Common myeloid progenitor, CD34-positive (primary cell): ENCODE results near the gene GNAO1.

ENCODE experiments used
- CTCF ChIA-PET: fragments of 350-600 bp; sonication (Branson Sonifier 250); formaldehyde crosslinking; loops from one replicate; lab custom pipeline; 2021; ENCODE audit warnings: antibody characterized with exemption; lab: Charles Lee
- POLR2A ChIA-PET: fragments of 350-600 bp; sonication (Branson Sonifier 250); formaldehyde crosslinking; loops from one replicate; lab custom pipeline; 2021; ENCODE audit warnings: antibody characterized with exemption; lab: Charles Lee
- DNase-seq, 3 donors: peaks; one replicate each; pipeline versions ENCODE4 v3.0.0 to v3.0.0-alpha.2; 2013
- H3K27ac ChIP-seq, 2 experiments: 1 replicate in 1 of 2; 2 replicates in 1 of 2; pipeline ENCODE4 v1.7.0; 2013; ENCODE audit warnings: inconsistent platforms in 2 of 2, low read length in 2 of 2, mild to moderate bottlenecking in 2 of 2, low read depth in 1 of 2, moderate library complexity in 1 of 2; ENCODE audit not compliant: severe bottlenecking in 2 of 2, insufficient read depth in 1 of 2, poor library complexity in 1 of 2
- H3K27me3 ChIP-seq, 5 experiments: replicated peaks in 2 of 5; 1 replicate in 3 of 5; 2 replicates in 2 of 5; pipeline versions ENCODE4 v1.6.1 to v1.7.0; 2013; ENCODE audit warnings: low read length in 4 of 5, mild to moderate bottlenecking in 2 of 5, moderate library complexity in 2 of 5, inconsistent platforms in 1 of 5; ENCODE audit not compliant: insufficient read depth in 5 of 5, control insufficient read depth in 4 of 5
- H3K36me3 ChIP-seq, 4 experiments: 1 replicate in 2 of 4; 2 replicates in 2 of 4; pipeline versions ENCODE4 v1.6.1 to v1.7.0; 2013; ENCODE audit warnings: low read length in 3 of 4, control low read depth in 1 of 4, mild to moderate bottlenecking in 1 of 4; ENCODE audit not compliant: control insufficient read depth in 4 of 4, insufficient read depth in 4 of 4
- H3K4me1 ChIP-seq, 4 experiments: 1 replicate in 3 of 4; 2 replicates in 1 of 4; pipeline versions ENCODE4 v1.6.1 to v1.7.1; 2013; ENCODE audit warnings: low read length in 3 of 4, mild to moderate bottlenecking in 3 of 4, control low read depth in 1 of 4, inconsistent platforms in 1 of 4, moderate library complexity in 1 of 4; ENCODE audit not compliant: control insufficient read depth in 4 of 4, insufficient read depth in 4 of 4; ENCODE audit errors: control extremely low read depth in 1 of 4
- H3K4me3 ChIP-seq, 7 experiments: 1 replicate in 4 of 7; 2 replicates in 3 of 7; pipeline versions ENCODE4 v1.5.1 to v1.7.0; 2013; ENCODE audit warnings: mild to moderate bottlenecking in 7 of 7, low read length in 6 of 7, moderate library complexity in 6 of 7, inconsistent platforms in 2 of 7, low read depth in 2 of 7, control low read depth in 1 of 7; ENCODE audit not compliant: insufficient read depth in 4 of 7, control insufficient read depth in 1 of 7; ENCODE audit errors: extremely low read depth in 1 of 7
- H3K9me3 ChIP-seq, 5 experiments: 1 replicate in 4 of 5; 2 replicates in 1 of 5; pipeline versions ENCODE4 v1.6.1 to v1.7.1; 2013; ENCODE audit warnings: low read length in 4 of 5, mild to moderate bottlenecking in 2 of 5, inconsistent platforms in 1 of 5, low read depth in 1 of 5, moderate library complexity in 1 of 5; ENCODE audit not compliant: control insufficient read depth in 4 of 5, insufficient read depth in 2 of 5; ENCODE audit errors: control extremely low read depth in 1 of 5
- WGBS: methylation state at CpG from one replicate; pipeline ENCODE4 v1.1.5; 2013; ENCODE audit not compliant: insufficient coverage; 5-methylcytosine and 5-hydroxymethylcytosine counted together

GNAO1 gene

GRCh38 chr16:56264609-56264972 lies 73.3 kb downstream of the GNAO1 start:
- CTCF ChIA-PET: interaction anchor here (1.0 to 2.8 kb wide), 10 partner anchors 12 to 54 kb away, joined by 3 to 12 read pairs (median 4); no protein-coding TSS in a partner anchor
- DNase-seq: no peak
- Histone ChIP-seq H3K4me1 (peaks cover 3 to 32% (median 26%) of the 10 kb centered on the region in 4 experiments), H3K27ac (no peak overlapping the region), H3K9me3 (no peaks in the 10 kb centered on the region), H3K36me3 (no peaks in the 10 kb centered on the region), H3K27me3 (no peaks in the 10 kb centered on the region), H3K4me3 (no peak overlapping the region)
- WGBS: no CpG with 5 or more reads among the region's 2 CpGs
- POLR2A ChIA-PET: interaction anchor here (0.8 kb wide), 1 partner anchor 13 kb away, joined by 4 read pairs; no protein-coding TSS in a partner anchor

DNA sequence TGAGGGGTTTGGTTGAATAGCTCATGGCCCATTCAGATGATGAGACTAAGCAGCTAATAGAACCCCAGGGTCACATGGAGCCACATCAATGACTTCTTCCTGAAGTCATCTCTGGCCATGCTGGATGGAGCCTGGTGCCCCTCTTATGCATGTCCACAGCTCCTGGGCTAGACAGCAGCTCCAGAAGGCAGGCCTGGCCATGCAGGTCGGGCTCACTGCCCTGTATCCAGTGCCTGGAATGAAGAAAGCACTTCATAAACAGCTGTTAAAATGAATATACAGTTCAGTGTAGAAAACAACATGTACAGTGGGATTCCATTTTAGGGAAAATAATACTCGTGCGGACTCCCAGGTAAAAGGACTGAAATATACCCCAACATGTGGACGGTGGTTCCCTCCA lies 73.9 kb downstream of the GNAO1 start:
- H3K9me3 ChIP-seq: no peaks in the 10 kb centered on the region
- H3K27me3 ChIP-seq: no peaks in the 10 kb centered on the region
- WGBS: 76% methylated on average over 2 of the region's 4 CpGs
- H3K4me3 ChIP-seq: no peak overlapping the region
- H3K36me3 ChIP-seq: no peaks in the 10 kb centered on the region
- ChIA-PET POLR2A (interaction anchor here (0.7 to 0.8 kb wide), 2 partner anchors 13 to 15 kb away, joined by 3 to 4 read pairs; no protein-coding TSS in a partner anchor), CTCF (interaction anchor here (0.5 to 2.8 kb wide), 11 partner anchors 11 to 704 kb away, joined by 3 to 12 read pairs (median 4); no protein-coding TSS in a partner anchor)
- H3K27ac ChIP-seq: no peak overlapping the region
- peaks cover 3 to 32% (median 26%) of the 10 kb centered on the region in 4 experiments for H3K4me1 ChIP-seq
- no peak for DNase-seq

DNA sequence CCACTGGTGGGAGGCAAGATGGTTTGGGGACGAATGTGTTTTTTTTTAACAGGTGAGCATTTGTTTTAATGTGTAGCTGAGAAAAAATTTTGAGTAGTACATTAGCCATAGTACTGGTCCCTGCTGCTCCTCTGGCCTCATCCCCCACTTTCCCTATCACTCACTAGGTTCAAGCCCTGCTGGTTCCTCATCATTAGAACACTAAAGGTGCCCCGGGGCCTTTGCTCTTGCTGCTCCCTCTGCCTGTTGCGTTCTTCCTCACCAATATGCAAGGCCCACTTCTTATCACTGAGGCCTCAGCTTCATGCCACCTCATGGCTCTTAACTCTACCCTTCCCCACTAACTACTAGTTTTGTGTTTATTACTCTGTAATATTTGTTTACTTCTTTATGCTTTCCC lies 74.5 kb downstream of the GNAO1 start:
- WGBS: 100% methylated on average over 2 of the region's 3 CpGs
- Histone ChIP-seq H3K36me3 (no peaks in the 10 kb centered on the region), H3K4me1 (peaks cover 3 to 32% (median 26%) of the 10 kb centered on the region in 4 experiments), H3K27me3 (no peaks in the 10 kb centered on the region), H3K27ac (no peak overlapping the region), H3K9me3 (no peaks in the 10 kb centered on the region), H3K4me3 (no peak overlapping the region)
- no peak for DNase-seq
- ChIA-PET CTCF (interaction anchor here (0.5 to 2.8 kb wide), 9 partner anchors 11 to 703 kb away, joined by 3 to 11 read pairs (median 4); no protein-coding TSS in a partner anchor), POLR2A (no interaction called here)

- H3K4me1 ChIP-seq: peaks cover 3 to 26% (median 20%) of the 10 kb centered on the region in 4 experiments
- DNase-seq: no peak
- no peaks in the 10 kb centered on the region for H3K27me3 ChIP-seq
- H3K9me3 ChIP-seq: no peaks in the 10 kb centered on the region
- no peak overlapping the region for H3K27ac ChIP-seq
- H3K36me3 ChIP-seq: no peaks in the 10 kb centered on the region
- ChIA-PET POLR2A (no interaction called here), CTCF (interaction anchor here (1.0 to 2.7 kb wide), 3 partner anchors 11 to 52 kb away, joined by 3 to 11 read pairs (median 3); no protein-coding TSS in a partner anchor)
- H3K4me3 ChIP-seq: no peak overlapping the region
- 96% methylated on average over 17 of the region's 17 CpGs for WGBS
Measured at GRCh38 chr16:56266641-56267607, 75.6 kb downstream of the GNAO1 start.

GRCh38 chr16:56267888-56268287 lies 76.6 kb downstream of the GNAO1 start:
- H3K36me3 ChIP-seq: no peaks in the 10 kb centered on the region
- no peak overlapping the region for H3K27ac ChIP-seq
- H3K9me3 ChIP-seq: no peaks in the 10 kb centered on the region
- 90% methylated on average over 1 of the region's 2 CpGs for WGBS
- H3K4me1 ChIP-seq: peaks cover 3 to 22% (median 10%) of the 10 kb centered on the region in 4 experiments
- H3K27me3 ChIP-seq: no peaks in the 10 kb centered on the region
- no peak for DNase-seq
- H3K4me3 ChIP-seq: no peak overlapping the region
- POLR2A ChIA-PET: interaction anchor here (0.6 kb wide), 1 partner anchor 28 kb away, joined by 4 read pairs; no protein-coding TSS in a partner anchor
- CTCF ChIA-PET: interaction anchor here (1.0 kb wide), 2 partner anchors 11 to 12 kb away, joined by 3 read pairs; no protein-coding TSS in a partner anchor

DNA sequence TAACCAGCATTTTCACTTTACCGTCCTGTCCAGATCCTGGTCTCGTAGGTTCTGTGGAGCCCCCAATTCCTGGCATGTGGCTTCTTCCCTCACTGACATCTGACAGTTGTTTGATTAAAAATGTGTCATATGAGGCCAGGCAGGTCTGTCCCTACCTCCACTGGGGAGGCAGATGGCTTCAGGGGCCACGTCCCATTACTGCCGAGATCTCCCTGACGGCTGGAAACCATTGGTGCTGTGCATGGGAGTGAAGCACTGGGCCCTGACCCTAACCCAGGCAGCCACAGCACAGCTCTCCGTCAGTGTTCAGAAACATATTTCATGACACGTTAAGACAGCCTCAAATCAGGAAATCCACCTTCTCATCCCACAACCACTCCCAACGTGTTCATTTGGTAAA lies 77.5 kb downstream of the GNAO1 start:
- ChIA-PET CTCF (no interaction called here), POLR2A (no interaction called here)
- peaks cover 3 to 13% (median 6%) of the 10 kb centered on the region in 4 experiments for H3K4me1 ChIP-seq
- 89% methylated on average over 8 of the region's 8 CpGs for WGBS
- no peak overlapping the region for H3K4me3 ChIP-seq
- H3K36me3 ChIP-seq: no peaks in the 10 kb centered on the region
- no peaks in the 10 kb centered on the region for H3K9me3 ChIP-seq
- no peak for DNase-seq
- no peak overlapping the region for H3K27ac ChIP-seq
- H3K27me3 ChIP-seq: no peaks in the 10 kb centered on the region
